GM12874 (cell line): ENCODE data around the gene ABCB8.

Experiments used
- TF ChIP-seq, protein P1 (sequence below): IDR thresholded peaks from 2 replicates; pipeline ENCODE4 v1.5.1; 2011; ENCODE audit warnings: low read depth, mild to moderate bottlenecking, control low read depth, low read length, moderate library complexity; ENCODE audit not compliant: insufficient read depth

ABCB8 gene

DNA sequence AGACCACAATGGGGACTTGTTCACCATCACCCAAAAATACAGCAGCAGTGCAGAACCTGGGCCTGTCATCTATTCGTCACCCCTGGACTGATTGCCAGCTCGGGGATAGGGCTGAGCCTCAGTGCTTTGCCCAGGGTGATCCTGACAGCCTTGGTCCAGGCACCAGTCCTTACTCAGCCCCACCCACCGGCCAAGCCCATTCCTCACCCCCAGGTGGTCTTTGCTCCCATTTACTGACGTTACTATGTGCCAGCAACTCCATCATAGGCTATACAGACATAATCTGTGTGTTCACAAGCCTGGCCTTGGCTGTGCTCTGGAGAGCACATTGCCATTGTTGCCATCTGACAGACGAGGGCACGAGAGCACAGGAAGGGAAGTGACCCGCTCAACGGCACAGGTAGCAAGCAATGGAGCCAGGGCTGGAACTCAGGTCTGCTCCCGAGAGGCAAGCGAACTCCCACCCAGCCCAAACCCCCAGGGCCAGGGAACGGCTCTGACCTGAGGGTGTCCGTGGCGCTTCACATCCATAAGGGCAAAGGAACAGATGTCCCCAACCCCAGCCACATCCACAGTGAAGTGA is 10.8 kb upstream of the ABCB8 start:
- TF ChIP-seq, protein P1, sequence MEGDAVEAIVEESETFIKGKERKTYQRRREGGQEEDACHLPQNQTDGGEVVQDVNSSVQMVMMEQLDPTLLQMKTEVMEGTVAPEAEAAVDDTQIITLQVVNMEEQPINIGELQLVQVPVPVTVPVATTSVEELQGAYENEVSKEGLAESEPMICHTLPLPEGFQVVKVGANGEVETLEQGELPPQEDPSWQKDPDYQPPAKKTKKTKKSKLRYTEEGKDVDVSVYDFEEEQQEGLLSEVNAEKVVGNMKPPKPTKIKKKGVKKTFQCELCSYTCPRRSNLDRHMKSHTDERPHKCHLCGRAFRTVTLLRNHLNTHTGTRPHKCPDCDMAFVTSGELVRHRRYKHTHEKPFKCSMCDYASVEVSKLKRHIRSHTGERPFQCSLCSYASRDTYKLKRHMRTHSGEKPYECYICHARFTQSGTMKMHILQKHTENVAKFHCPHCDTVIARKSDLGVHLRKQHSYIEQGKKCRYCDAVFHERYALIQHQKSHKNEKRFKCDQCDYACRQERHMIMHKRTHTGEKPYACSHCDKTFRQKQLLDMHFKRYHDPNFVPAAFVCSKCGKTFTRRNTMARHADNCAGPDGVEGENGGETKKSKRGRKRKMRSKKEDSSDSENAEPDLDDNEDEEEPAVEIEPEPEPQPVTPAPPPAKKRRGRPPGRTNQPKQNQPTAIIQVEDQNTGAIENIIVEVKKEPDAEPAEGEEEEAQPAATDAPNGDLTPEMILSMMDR: no peak

DNA sequence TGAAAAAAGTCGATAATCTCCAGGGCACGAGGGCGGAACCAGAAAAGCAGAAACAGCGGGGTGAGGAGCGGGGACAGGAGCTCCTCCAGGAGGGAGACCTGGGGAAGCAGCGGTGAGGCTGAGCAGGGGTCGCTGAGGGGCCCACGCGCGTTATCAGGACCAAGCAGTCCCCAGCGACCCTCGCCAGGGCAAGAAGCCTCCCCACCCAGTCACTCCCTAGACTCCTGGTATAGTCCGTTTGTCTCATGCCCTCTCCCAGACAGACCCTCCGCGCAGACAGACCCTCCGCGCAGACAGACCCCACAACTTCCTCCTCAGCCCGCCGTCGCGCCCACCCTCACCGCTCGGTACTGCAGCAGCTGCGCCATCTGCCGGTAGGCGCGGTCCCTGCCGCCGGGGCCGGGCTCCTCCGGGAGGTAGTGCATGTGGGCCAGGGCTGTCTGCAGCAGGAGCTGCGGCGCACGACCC is 10.3 kb upstream of the ABCB8 start:
- TF ChIP-seq, protein P1: peak; percentile 98

DNA sequence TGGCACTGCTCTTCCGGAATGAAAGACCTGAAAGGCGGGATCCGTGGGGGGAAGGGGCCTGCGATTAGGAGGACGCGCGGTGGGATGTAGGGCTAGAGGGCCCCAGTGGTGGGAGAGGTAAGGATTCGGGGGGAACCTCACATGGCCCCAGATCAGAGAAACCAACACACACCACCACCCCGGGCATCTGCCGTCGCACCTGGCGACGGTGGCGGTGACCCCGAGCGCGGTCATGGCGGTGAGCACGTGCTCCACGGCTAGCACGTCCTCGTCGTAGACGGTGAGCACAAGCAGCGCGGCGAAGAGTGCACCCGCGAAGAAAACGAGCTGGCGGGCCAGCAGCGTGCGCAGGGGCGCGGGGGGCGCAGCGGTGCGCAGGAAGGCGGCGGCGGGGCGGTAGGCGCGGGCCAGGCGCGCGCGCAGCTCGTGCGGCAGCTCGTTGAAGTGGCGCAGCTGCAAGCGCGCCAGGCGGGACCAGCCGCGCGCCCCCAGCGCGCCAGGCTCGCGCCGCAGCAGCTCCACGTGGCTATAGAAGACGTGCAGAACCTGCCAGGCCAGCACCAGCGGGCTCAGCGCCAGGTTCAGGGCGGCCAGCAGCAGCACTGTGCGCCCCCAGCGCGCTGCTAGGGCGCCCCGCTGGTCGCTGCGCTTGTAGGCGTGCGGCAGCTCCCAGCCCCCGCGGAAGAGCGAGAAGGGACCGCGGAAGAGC is 9.7 kb upstream of the ABCB8 start:
- TF ChIP-seq, protein P1: no peak

DNA sequence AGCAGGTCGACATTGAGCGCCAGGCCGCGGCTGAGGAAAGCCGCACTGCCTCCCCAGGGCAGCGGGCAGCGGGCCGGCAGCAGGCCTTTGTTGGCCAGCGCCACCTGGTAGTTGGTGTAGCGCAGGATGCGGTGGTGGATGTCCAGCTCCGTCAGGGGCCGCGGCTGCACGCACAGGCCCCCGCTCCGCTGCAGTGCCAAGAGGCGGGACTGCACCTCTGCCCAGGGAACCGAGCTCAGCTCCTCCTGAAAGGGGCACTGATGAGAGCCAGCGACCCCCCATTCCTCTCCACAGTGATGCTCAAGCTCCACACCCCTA is 9.2 kb upstream of the ABCB8 start:
- TF ChIP-seq, protein P1: no peak

DNA sequence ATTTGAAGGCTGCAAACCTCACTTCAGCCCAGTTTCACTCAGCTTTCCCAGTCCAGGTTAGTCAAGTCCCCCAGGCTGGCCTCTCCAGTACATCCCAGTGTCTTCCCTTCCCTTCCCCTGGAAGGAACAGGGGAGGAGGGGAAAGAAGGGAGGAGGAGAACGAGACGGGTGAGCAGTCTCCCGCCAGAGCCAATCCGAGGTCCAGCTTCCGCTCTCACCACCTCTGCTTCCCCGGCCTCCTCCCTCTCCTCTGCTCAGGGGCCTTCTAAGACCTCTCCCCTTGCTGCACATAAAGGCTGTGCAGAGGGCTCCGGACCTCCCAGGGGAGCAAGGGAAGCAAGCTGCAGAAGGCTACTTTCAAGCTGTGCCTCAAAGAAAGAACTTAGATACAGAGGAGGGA is 8.0 kb upstream of the ABCB8 start:
- TF ChIP-seq, protein P1: no peak

DNA sequence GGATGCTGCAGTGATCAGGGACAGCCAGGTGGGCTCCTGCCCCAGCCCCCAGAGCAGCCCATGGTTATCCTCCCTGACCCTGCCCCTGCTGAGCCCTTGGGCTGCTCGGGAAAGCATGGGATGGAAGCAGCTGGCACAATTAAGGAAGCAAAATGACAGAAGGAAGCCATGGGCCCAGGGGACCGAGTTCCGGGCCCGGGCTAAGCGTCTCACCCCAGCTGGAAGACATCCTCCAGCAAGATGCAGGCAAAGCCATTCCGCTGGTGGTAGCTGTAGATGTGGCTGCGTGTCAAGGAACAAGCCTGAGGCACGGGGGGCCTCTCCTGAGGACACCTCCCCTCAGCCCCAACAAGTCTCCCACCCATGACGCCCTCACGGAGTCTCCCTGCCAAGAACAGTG is 5.0 kb upstream of the ABCB8 start:
- TF ChIP-seq, protein P1: no peak

DNA sequence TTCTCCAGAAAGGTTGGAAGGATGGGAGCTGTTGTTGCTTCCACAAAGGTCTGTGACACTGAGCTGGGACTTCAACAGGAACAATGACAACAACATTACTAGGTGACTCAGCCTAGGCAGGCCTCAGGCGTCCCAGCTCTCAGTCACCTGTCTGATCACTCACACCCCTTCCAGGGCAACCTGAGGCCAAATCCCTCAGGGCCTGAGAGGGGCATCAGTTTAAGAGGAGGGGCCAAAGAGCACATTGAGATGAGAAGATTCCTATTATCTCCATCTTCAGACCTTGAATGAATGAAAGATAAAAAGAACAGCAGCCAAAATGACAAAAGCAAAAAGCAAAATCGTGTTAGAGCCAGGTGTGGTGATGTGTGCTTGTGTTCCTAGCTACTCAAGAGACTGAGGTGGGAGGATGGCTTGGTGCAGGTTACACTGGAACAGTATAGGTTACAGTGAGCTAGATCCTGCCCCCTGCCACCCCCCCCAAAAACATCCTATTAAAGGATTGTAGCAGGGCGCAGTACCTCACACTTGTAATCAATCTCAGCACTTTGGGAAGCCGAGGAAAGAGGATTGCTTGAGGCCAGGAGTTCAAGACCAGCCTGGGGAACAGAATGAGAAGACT is 3.7 kb upstream of the ABCB8 start, which contains the start of gene ATG9B:
ATG9B (minus strand) TSS at position 60 of the 622 bp plus-strand sequence. CDS start 71 bp downstream, outside the sequence.
- TF ChIP-seq, protein P1: no peak
